Suppressor macrophage (primary cell): ENCODE data around the gene LIG4.

Experiments
- DNase-seq, 4 experiments: peaks; one replicate each; pipeline ENCODE4 v3.0.0-alpha.2; 2020 to 2022
- total RNA-seq, 17 experiments: gene quantifications; one replicate each; lab custom pipeline; 2026; ENCODE audit warnings: mixed read lengths in 6 of 17, inconsistent platforms in 3 of 17; lab: John Stamatoyannopoulos, UW

Gene LIG4
- 22.1 to 50.5 (median 36.1) reads per million in 17 experiments for total RNA-seq

GRCh38 chr13:108215436-108215835 lies at the start of gene LIG4:
TSS of gene LIG4 (minus strand) at chr13:108215536. CDS start at chr13:108211268, 4,268 bp downstream.
- peak; percentile 89 to 97 (median 95) for DNase-seq

GRCh38 chr13:108263621-108264355 lies 48.5 kb upstream of the LIG4 start:
- DNase-seq = no peak

- DNase-seq = no peak
These were observed 41.9 kb upstream of the LIG4 start for GRCh38 chr13:108257248-108257647.

GRCh38 chr13:108249150-108249549 lies 33.8 kb upstream of the LIG4 start:
- no peak for DNase-seq

GRCh38 chr13:108230377-108230776 lies 15.0 kb upstream of the LIG4 start:
- no peak for DNase-seq

- DNase-seq = peak; percentile 50 to 74 (median 66)
These were observed 12.4 kb upstream of the LIG4 start for GRCh38 chr13:108227651-108228272.

GRCh38 chr13:108226184-108226583 lies 10.8 kb upstream of the LIG4 start:
- no peak for DNase-seq

- no peak for DNase-seq
These were observed 10.1 kb upstream of the LIG4 start for GRCh38 chr13:108225440-108225839.

- no peak for DNase-seq
These were observed 8.6 kb upstream of the LIG4 start for GRCh38 chr13:108223687-108224503.

GRCh38 chr13:108220041-108220440 lies 4.7 kb upstream of the LIG4 start:
- no peak for DNase-seq

GRCh38 chr13:108218044-108218974 lies 3.0 kb upstream of the LIG4 start, which contains the start of gene ABHD13:
TSS of gene ABHD13 (plus strand) at chr13:108218392. CDS start at chr13:108229219, 10,827 bp downstream.
- DNase-seq = peak; percentile 96 to 98 (median 96)

GRCh38 chr13:108217307-108218043 lies 2.1 kb upstream of the LIG4 start:
- DNase-seq = peak in 1 of 4 experiments; percentile 2

GRCh38 chr13:108214441-108215271 lies 680 bp downstream of the LIG4 start:
- no peak for DNase-seq

GRCh38 chr13:108213946-108214345 lies 1.4 kb downstream of the LIG4 start:
- no peak for DNase-seq

GRCh38 chr13:108212886-108213285 lies 2.5 kb downstream of the LIG4 start:
- no peak for DNase-seq

GRCh38 chr13:108210551-108210950 lies 4.8 kb downstream of the LIG4 start:
- no peak for DNase-seq

GRCh38 chr13:108200781-108201398 lies 14.4 kb downstream of the LIG4 start:
- DNase-seq = peak in 2 of 4 experiments; percentile 48 to 58

GRCh38 chr13:108195861-108196260 lies 19.5 kb downstream of the LIG4 start:
- DNase-seq = no peak

GRCh38 chr13:108195146-108195545 lies 20.2 kb downstream of the LIG4 start:
- DNase-seq = no peak

GRCh38 chr13:108194435-108194936 lies 20.9 kb downstream of the LIG4 start:
- DNase-seq = no peak
